Vagina (tissue), 2 donors: ENCODE data around the gene CCDC33.

Source experiments
- POLR2A ChIP-seq, 2 donors: fragments of 450-650 bp; IDR thresholded peaks; one replicate each; pipeline ENCODE4 v1.6.1; 2017; ENCODE audit warnings: antibody characterized with exemption in 2 of 2, mild to moderate bottlenecking in 2 of 2, moderate library complexity in 2 of 2
- POLR2AphosphoS5 ChIP-seq, 2 donors: sonication (generic); formaldehyde crosslinking; IDR thresholded peaks; one replicate each; pipeline ENCODE4 v1.9.0; 2017; ENCODE audit warnings: antibody characterized with exemption in 2 of 2, mild to moderate bottlenecking in 2 of 2, low read depth in 1 of 2; ENCODE audit not compliant: insufficient read depth in 1 of 2
- TF ChIP-seq, protein P1 (sequence below), 3 experiments: fragments of 450-650 bp in 2 of 3; fragments of 200-600 bp in 1 of 3; sonication (generic) in 1 of 3; IDR thresholded peaks; one replicate each; pipeline ENCODE4 v1.5.1; 2017 to 2019; ENCODE audit warnings: antibody characterized with exemption in 3 of 3, mild to moderate bottlenecking in 2 of 3, moderate library complexity in 2 of 3

DNA sequence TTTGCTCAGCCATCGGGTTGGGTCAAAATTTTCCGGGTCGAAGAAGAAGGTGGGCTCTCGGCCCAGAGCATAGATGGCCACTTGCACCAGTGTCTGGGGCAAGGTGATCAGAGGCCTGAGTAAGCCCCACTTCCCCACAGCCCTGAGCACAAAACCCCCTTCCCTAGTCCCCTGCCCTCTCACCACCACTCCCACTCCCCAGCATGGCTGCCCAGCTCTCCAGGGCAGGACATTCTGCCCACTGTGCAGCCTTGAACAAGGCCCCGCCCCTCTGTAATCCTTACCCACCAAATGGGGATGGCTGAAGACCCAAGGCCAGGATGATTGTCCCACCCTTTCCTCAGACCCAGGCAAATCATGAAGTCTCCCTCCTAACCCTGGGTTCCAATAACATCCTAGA, 102.5 kb downstream of the CCDC33 start:
- TF ChIP-seq, protein P1, sequence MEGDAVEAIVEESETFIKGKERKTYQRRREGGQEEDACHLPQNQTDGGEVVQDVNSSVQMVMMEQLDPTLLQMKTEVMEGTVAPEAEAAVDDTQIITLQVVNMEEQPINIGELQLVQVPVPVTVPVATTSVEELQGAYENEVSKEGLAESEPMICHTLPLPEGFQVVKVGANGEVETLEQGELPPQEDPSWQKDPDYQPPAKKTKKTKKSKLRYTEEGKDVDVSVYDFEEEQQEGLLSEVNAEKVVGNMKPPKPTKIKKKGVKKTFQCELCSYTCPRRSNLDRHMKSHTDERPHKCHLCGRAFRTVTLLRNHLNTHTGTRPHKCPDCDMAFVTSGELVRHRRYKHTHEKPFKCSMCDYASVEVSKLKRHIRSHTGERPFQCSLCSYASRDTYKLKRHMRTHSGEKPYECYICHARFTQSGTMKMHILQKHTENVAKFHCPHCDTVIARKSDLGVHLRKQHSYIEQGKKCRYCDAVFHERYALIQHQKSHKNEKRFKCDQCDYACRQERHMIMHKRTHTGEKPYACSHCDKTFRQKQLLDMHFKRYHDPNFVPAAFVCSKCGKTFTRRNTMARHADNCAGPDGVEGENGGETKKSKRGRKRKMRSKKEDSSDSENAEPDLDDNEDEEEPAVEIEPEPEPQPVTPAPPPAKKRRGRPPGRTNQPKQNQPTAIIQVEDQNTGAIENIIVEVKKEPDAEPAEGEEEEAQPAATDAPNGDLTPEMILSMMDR (IDR thresholded peaks at IDR 0.05) = no peak
- TF ChIP-seq POLR2AphosphoS5 (IDR thresholded peaks at IDR 0.05; ENCODE audit: insufficient read depth in 1 of 2, low read depth in 1 of 2) (no peak), POLR2A (IDR thresholded peaks at IDR 0.05) (no peak)
